Measurements from ENCODE around the gene AIFM3.
"Not testable (repeated sequence)": the region's sequence is repeated elsewhere in the genome, so short reads cannot be mapped to it uniquely, and the experiment has no call there.

Gene AIFM3

GRCh38 chr22:21003782-21004181 is 36.7 kb downstream of the AIFM3 start:
- DNase-seq (ENCODE audit: low spot score) = no peak

- DNase-seq (ENCODE audit: low spot score) = not testable (repeated sequence)
Measured at GRCh38 chr22:21009208-21009607, 42.2 kb downstream of the AIFM3 start.

GRCh38 chr22:21009638-21010425 is 42.8 kb downstream of the AIFM3 start:
- DNase-seq (ENCODE audit: low spot score) = peak; percentile 27

- no peak for DNase-seq (ENCODE audit: low spot score)
Measured at GRCh38 chr22:21010426-21011113, 43.5 kb downstream of the AIFM3 start.

GRCh38 chr22:21012446-21013407 is 45.7 kb downstream of the AIFM3 start:
- no peak for DNase-seq (ENCODE audit: low spot score)

- no peak for DNase-seq (ENCODE audit: low spot score)
Measured at GRCh38 chr22:21013657-21014201, 46.7 kb downstream of the AIFM3 start.

- peak; percentile 95 for DNase-seq (ENCODE audit: low spot score)
Measured at GRCh38 chr22:21014202-21014725, 47.2 kb downstream of the AIFM3 start.

GRCh38 chr22:21014726-21015465 is 47.8 kb downstream of the AIFM3 start, which contains the start of gene P2RX6:
P2RX6 (plus strand) TSS chr22:21015165; CDS start chr22:21015175, 10 bp downstream.
- DNase-seq (ENCODE audit: low spot score) = peak; percentile 13

- DNase-seq (ENCODE audit: low spot score) = no peak
Measured at GRCh38 chr22:21015466-21016006, 48.5 kb downstream of the AIFM3 start.

- no peak for DNase-seq (ENCODE audit: low spot score)
Measured at GRCh38 chr22:21016644-21017420, 49.8 kb downstream of the AIFM3 start.

- DNase-seq (ENCODE audit: low spot score) = no peak
Measured at GRCh38 chr22:21018314-21018713, 51.3 kb downstream of the AIFM3 start.

GRCh38 chr22:21020802-21021429 is 53.9 kb downstream of the AIFM3 start:
- no peak for DNase-seq (ENCODE audit: low spot score)

- DNase-seq (ENCODE audit: low spot score) = no peak
Measured at GRCh38 chr22:21022507-21022906, 55.5 kb downstream of the AIFM3 start.

GRCh38 chr22:21022955-21023614 is 56.0 kb downstream of the AIFM3 start:
- no peak for DNase-seq (ENCODE audit: low spot score)

- DNase-seq (ENCODE audit: low spot score) = no peak
Measured at GRCh38 chr22:21025266-21025665, 58.2 kb downstream of the AIFM3 start.

GRCh38 chr22:21025763-21026755 is 59.0 kb downstream of the AIFM3 start:
- DNase-seq (ENCODE audit: low spot score) = no peak
